SK-N-SH (cell line): ENCODE results near the gene CBX8. TPM values are rescaled to one million over a fixed set of nuclear protein-coding genes. Genes with fewer than 3 reads are reported as not detected.

Source experiments
- CTCF ChIA-PET: fragments of 300-600, 350-600 bp; formaldehyde crosslinking; extraction: SDS; loops from one replicate; lab custom pipeline; 2021; lab: Yijun Ruan, JAX
- POLR2A ChIA-PET: fragments of 350-600 bp; sonication (Branson Sonifier 250); formaldehyde crosslinking; extraction: SDS; loops from one replicate; lab custom pipeline; 2020; ENCODE audit warnings: antibody characterized with exemption, inconsistent platforms; lab: Yijun Ruan, JAX
- DNase-seq: peaks from one replicate; pipeline ENCODE4 v3.0.0; 2012
- H2AFZ ChIP-seq: fragments of 200-600 bp; sonication (generic); 2 replicates; pipeline ENCODE4 v1.8.1; 2016; ENCODE audit warnings: antibody characterized with exemption, mild to moderate bottlenecking, low read depth
- H3F3A ChIP-seq: fragments of 200-600 bp; sonication (generic); replicated peaks from 2 replicates; pipeline ENCODE3; 2016; ENCODE audit warnings: antibody characterized with exemption, mild to moderate bottlenecking; ENCODE audit not compliant: insufficient read depth
- H3K27ac ChIP-seq, 2 experiments: fragments of 200-500 bp in 1 of 2; fragments of 200-600 bp in 1 of 2; sonication (Bioruptor generic) in 1 of 2; sonication (generic), shearing (Covaris generic) in 1 of 2; 2 replicates each; pipeline versions ENCODE4 v1.5.1 to v1.6.1; 2014 to 2016; ENCODE audit warnings: low read depth in 2 of 2, inconsistent platforms in 1 of 2, low read length in 1 of 2, mild to moderate bottlenecking in 1 of 2, mixed read lengths in 1 of 2
- H3K27me3 ChIP-seq: fragments of 200-600 bp; sonication (generic), shearing (Covaris generic); 2 replicates; pipeline ENCODE4 v1.6.1; 2016; ENCODE audit warnings: mixed run types; ENCODE audit not compliant: insufficient read depth
- H3K36me3 ChIP-seq, 2 experiments: fragments of 200-500 bp in 1 of 2; fragments of 200-600 bp in 1 of 2; sonication (Bioruptor generic) in 1 of 2; sonication (generic) in 1 of 2; replicated peaks in 1 of 2; 2 replicates each; pipeline versions ENCODE3 to v1.5.1; 2014 to 2016; ENCODE audit warnings: low read length in 1 of 2, mild to moderate bottlenecking in 1 of 2; ENCODE audit not compliant: insufficient read depth in 2 of 2, control insufficient read depth in 1 of 2
- H3K4me1 ChIP-seq, 2 experiments: fragments of 200-500 bp in 1 of 2; fragments of 200-600 bp in 1 of 2; sonication (Bioruptor generic) in 1 of 2; sonication (generic), shearing (Covaris generic) in 1 of 2; 2 replicates each; pipeline versions ENCODE4 v1.5.1 to v1.6.1; 2014 to 2016; ENCODE audit warnings: low read depth in 1 of 2, low read length in 1 of 2, mixed run types in 1 of 2; ENCODE audit not compliant: insufficient read depth in 2 of 2, control insufficient read depth in 1 of 2
- H3K4me2 ChIP-seq: fragments of 200-600 bp; sonication (generic), shearing (Covaris generic); 2 replicates; pipeline ENCODE4 v1.6.1; 2017; ENCODE audit warnings: mixed run types
- H3K4me3 ChIP-seq, 2 experiments: fragments of 200-500 bp in 1 of 2; fragments of 200-600 bp in 1 of 2; sonication (Bioruptor generic) in 1 of 2; sonication (generic), shearing (Covaris generic) in 1 of 2; 2 replicates each; pipeline versions ENCODE4 v1.5.1 to v1.8.1; 2014 to 2016; ENCODE audit warnings: low read depth in 2 of 2, inconsistent platforms in 1 of 2, low read length in 1 of 2, mild to moderate bottlenecking in 1 of 2, mixed read lengths in 1 of 2, moderate library complexity in 1 of 2
- H3K79me2 ChIP-seq: fragments of 200-600 bp; sonication (generic); 2 replicates; pipeline ENCODE4 v1.8.1; 2017; ENCODE audit warnings: mild to moderate bottlenecking; ENCODE audit not compliant: insufficient read depth
- H3K9ac ChIP-seq: fragments of 200-600 bp; sonication (generic); 2 replicates; pipeline ENCODE4 v1.6.1; 2017; ENCODE audit warnings: mixed run types
- H3K9me2 ChIP-seq: fragments of 200-600 bp; sonication (generic); 2 replicates; pipeline ENCODE4 v1.6.1; 2017; ENCODE audit warnings: mixed run types
- H3K9me3 ChIP-seq: fragments of 200-600 bp; sonication (generic); 2 replicates; pipeline ENCODE4 v1.6.1; 2017; ENCODE audit warnings: mixed run types, mild to moderate bottlenecking, moderate library complexity
- H4K20me1 ChIP-seq: fragments of 200-600 bp; sonication (generic); 2 replicates; pipeline ENCODE4 v1.6.1; 2017; ENCODE audit warnings: mild to moderate bottlenecking, mixed run types; ENCODE audit not compliant: insufficient read depth
- CHD2 ChIP-seq: fragments of 150-350 bp; IDR thresholded peaks from 2 replicates; pipeline ENCODE4 v1.6.1; 2018; ENCODE audit warnings: low read length; ENCODE audit not compliant: partially characterized antibody
- CTCF ChIP-seq: fragments of 200-600 bp; sonication (generic); IDR thresholded peaks from 2 replicates; pipeline ENCODE4 v1.6.1; 2017; ENCODE audit warnings: antibody characterized with exemption, mild to moderate bottlenecking, moderate library complexity
- FOSL2 ChIP-seq: IDR thresholded peaks from 2 replicates; pipeline ENCODE4 v1.4.0; 2012; ENCODE audit warnings: low read depth, mild to moderate bottlenecking, moderate library complexity, borderline replicate concordance
- JUND ChIP-seq: IDR thresholded peaks from 2 replicates; pipeline ENCODE4 v1.4.0; 2012
- NRF1 ChIP-seq: IDR thresholded peaks from 2 replicates; pipeline ENCODE4 v1.6.1; 2012; ENCODE audit warnings: low read depth, mild to moderate bottlenecking, low read length
- PBX3 ChIP-seq: IDR thresholded peaks from 2 replicates; pipeline ENCODE4; 2012
- RFX5 ChIP-seq: IDR thresholded peaks from 2 replicates; pipeline ENCODE4 v1.6.1; 2012; ENCODE audit warnings: mild to moderate bottlenecking, improper control_type of control experiment, low read length
- SMC3 ChIP-seq: IDR thresholded peaks from 2 replicates; pipeline ENCODE4 v1.6.1; 2012; ENCODE audit warnings: low read depth, low read length, improper control_type of control experiment
- TAF1 ChIP-seq: IDR thresholded peaks from 2 replicates; pipeline ENCODE4 v1.6.1; 2012; ENCODE audit warnings: low read depth, mild to moderate bottlenecking, low read length, moderate library complexity, borderline replicate concordance
- USF2 ChIP-seq: fragments of 150-350 bp; IDR thresholded peaks from 2 replicates; pipeline ENCODE4 v1.6.1; 2017; ENCODE audit warnings: antibody characterized with exemption, low read length, low read depth, borderline replicate concordance
- WGBS: methylation state at CpG from one replicate; pipeline ENCODE4 v1.1.6; 2017; ENCODE audit warnings: low lambda C conversion rate; 5-methylcytosine and 5-hydroxymethylcytosine counted together
- polyA plus RNA-seq, 3 experiments: library from polyadenylated mRNA; depleted of rRNA; stranded (reverse); fragments of >200 nt; gene quantifications; 2 replicates each; pipeline ENCODE4 v1.2.3, GENCODE V29; 2012

The CBX8 gene
- polyA plus RNA-seq, 1 of the 3 experiments (the other 2 are of a cell fraction): 2.9 TPM

GRCh38 chr17:79747508-79748294 is 49.2 kb downstream of the CBX8 start:
- peak overlapping the region in 1 of 2 experiments; percentile 32; a peak in 2 of 4 replicates for H3K4me3 ChIP-seq
- peak overlapping the region; percentile 70 for H3K4me2 ChIP-seq
- no peaks in the 10 kb centered on the region for H3K9me3 ChIP-seq
- peaks cover 19% of the 10 kb centered on the region for H3F3A ChIP-seq
- no peaks in the 10 kb centered on the region for H3K36me3 ChIP-seq
- H3K79me2 ChIP-seq: no peaks in the 10 kb centered on the region
- no peak overlapping the region for H3K27ac ChIP-seq
- ChIA-PET POLR2A (no interaction called here), CTCF (interaction anchor here (1.0 to 10.7 kb wide), 25 partner anchors 10 to 259 kb away, joined by 3 to 216 read pairs (median 10); partner anchors contain the start of genes CBX2, CBX4 and CBX8)
- DNase-seq: peak; percentile 81
- H3K9ac ChIP-seq: no peak overlapping the region
- H2AFZ ChIP-seq: no peak overlapping the region
- H3K9me2 ChIP-seq: no peaks in the 10 kb centered on the region
- H3K27me3 ChIP-seq: peaks cover 22% of the 10 kb centered on the region
- TF ChIP-seq CTCF (no peak), PBX3 (no peak), NRF1 (peak; percentile 42; the same call in 1 of the 2 replicates)
- WGBS: 28% methylated on average over 51 of the region's 74 CpGs
- H3K4me1 ChIP-seq: peaks cover 0 to 6% of the 10 kb centered on the region in 2 experiments; a peak in 1 of 4 replicates
- no peaks in the 10 kb centered on the region for H4K20me1 ChIP-seq

- no peak for TF ChIP-seq TAF1
- TF ChIP-seq CHD2: no peak
- TF ChIP-seq FOSL2: no peak
- no peak for TF ChIP-seq JUND
- TF ChIP-seq RFX5: no peak
- no peak for TF ChIP-seq USF2
- TF ChIP-seq NRF1: no peak
- no peak for TF ChIP-seq SMC3
- Histone ChIP-seq H3K27me3 (peaks cover 22% of the 10 kb centered on the region), H3K36me3 (no peaks in the 10 kb centered on the region), H4K20me1 (no peaks in the 10 kb centered on the region), H3F3A (peaks cover 19% of the 10 kb centered on the region), H3K27ac (no peak overlapping the region), H3K9ac (no peak overlapping the region), H3K9me3 (no peaks in the 10 kb centered on the region), H3K9me2 (no peaks in the 10 kb centered on the region), H3K4me1 (peaks cover 0 to 12% of the 10 kb centered on the region in 2 experiments; a peak in 1 of 4 replicates), H3K79me2 (no peaks in the 10 kb centered on the region), H3K4me2 (peak overlapping the region; percentile 70), H2AFZ (no peak overlapping the region), H3K4me3 (no peak overlapping the region)
- ChIA-PET CTCF (interaction anchor here (0.6 to 10.7 kb wide), 38 partner anchors 9 to 1113 kb away, joined by 3 to 216 read pairs (median 6); partner anchors contain the start of genes CBX2, CBX4 and CBX8), POLR2A (no interaction called here)
- WGBS: 60% methylated on average over 13 of the region's 22 CpGs
- no peak for DNase-seq
These were observed 49.9 kb downstream of the CBX8 start for GRCh38 chr17:79746889-79747507.
